Heart right ventricle (tissue), 16 donors: ENCODE data around the gene CCR1. TPM values are rescaled to one million over a fixed set of nuclear protein-coding genes. Genes with fewer than 3 reads are reported as not detected.
"Not testable (repeated sequence)": the region's sequence is repeated elsewhere in the genome, so short reads cannot be mapped to it uniquely, and the experiment has no call there.

ENCODE experiments used
- ATAC-seq, 8 donors: fragments of 200-7000 bp; cut with Tn5 transposase; one replicate each; pipeline ENCODE4 v1.9.1; 2020; ENCODE audit warnings: mild to moderate bottlenecking in 8 of 8, moderate library complexity in 8 of 8, moderate number of reproducible peaks in 1 of 8
- DNase-seq, 2 donors: peaks; one replicate each; pipeline ENCODE4 v3.0.0-alpha.2; 2020
- H3K27ac ChIP-seq, 10 donors: fragments of 200-600 bp; sonication (generic) in 2 of 10; one replicate each; pipeline versions ENCODE4 v1.5.0 to v1.8.0; 2020 to 2022; ENCODE audit warnings: mild to moderate bottlenecking in 3 of 10
- H3K27me3 ChIP-seq, 7 donors: fragments of 200-600 bp; one replicate each; pipeline ENCODE4 v1.8.0; 2021 to 2022; ENCODE audit warnings: mild to moderate bottlenecking in 2 of 7
- H3K36me3 ChIP-seq, 9 donors: fragments of 200-600 bp; sonication (generic) in 1 of 9; one replicate each; pipeline versions ENCODE4 v1.5.0 to v1.8.0; 2020 to 2022; ENCODE audit warnings: mild to moderate bottlenecking in 2 of 9
- H3K4me1 ChIP-seq, 9 donors: fragments of 200-600 bp; sonication (generic) in 1 of 9; one replicate each; pipeline versions ENCODE4 v1.5.0 to v1.8.0; 2020 to 2022; ENCODE audit warnings: mild to moderate bottlenecking in 4 of 9
- H3K4me3 ChIP-seq, 10 donors: fragments of 200-600 bp; sonication (generic) in 2 of 10; one replicate each; pipeline versions ENCODE4 v1.5.0 to v1.8.0; 2020 to 2022; ENCODE audit warnings: mild to moderate bottlenecking in 7 of 10, moderate library complexity in 2 of 10
- H3K9me3 ChIP-seq, 11 donors: fragments of 200-600 bp in 10 of 11; sonication (generic) in 2 of 11; one replicate each; pipeline versions ENCODE4 v1.5.0 to v1.8.0; 2013 to 2022; ENCODE audit warnings: mild to moderate bottlenecking in 2 of 11, control low read depth in 1 of 11, moderate library complexity in 1 of 11
- WGBS, 2 donors: extraction: QIAGEN DNeasy Blood & Tissue Kit; methylation state at CpG; one replicate each; pipeline ENCODE4 v1.1.7; 2013; ENCODE audit warnings: inconsistent platforms in 1 of 2; 5-methylcytosine and 5-hydroxymethylcytosine counted together
- intact Hi-C, 10 donors: fragments of 100-400 bp; cut with DNase I; formaldehyde crosslinking; loops; one replicate each; pipeline versions ENCODE4 v1.11.1 to v1.14.2; 2022
- polyA plus RNA-seq, 2 donors: library from polyadenylated mRNA; stranded (reverse); fragments of 200-250 nt; gene quantifications; one replicate each; pipeline ENCODE4 v1.2.3, GENCODE V29; 2013
- total RNA-seq, 10 donors: library from RNA; stranded (reverse); fragmentation: NEBNext Ultra II Directional in 3 of 10; extraction: Animal tissue kit (Norgen Biotek cat#: 25700) in 3 of 10; gene quantifications; one replicate each; pipeline versions ENCODE4 v1.2.1 to v1.2.4, GENCODE V29; 2021 to 2023
- TF ChIP-seq, protein P1 (sequence below), 9 donors: fragments of 200-600 bp; sonication (generic) in 2 of 9; IDR thresholded peaks; one replicate each; pipeline versions ENCODE4 v1.5.0 to v1.8.0; 2021 to 2022; ENCODE audit warnings: antibody characterized with exemption in 9 of 9, mild to moderate bottlenecking in 5 of 9, moderate library complexity in 1 of 9
- donor health status: Arrhythmogenic right ventricular cardiomyopathy.
- donor health status: ischemic (EF 13 %, LVEDD 7.1; RV severe dilation, severe dysfunction).
- donor health status: healthy with polysubstance abuse.
- donor health status: DM: no; HTN: yes; CAD: no.
- donor health status: DM: no; HTN: no; CAD: no.
- donor health status: ischemic (EF 25% LVEDD 6.9; RV normal size, moderate dysfunction).
- donor health status: ischemic (EF 25% LVEDD 5.7; RV mildly dilated, moderate dysfunction).
- donor health status: healthy.
- donor health status: DM: yes; HTN: yes; CAD: no.
- donor health status: Ischemic cardiomyopathy.
- donor health status: ischemic (EF 35%, LVEDD 5.7; RV mildly dilated, moderate dysfunction).
- donor health status: nonischemic (EF 11% LVEDD 7.7; RV severe dilation, severe dysfunction).
- donor health status: DM: yes; HTN: yes; CAD: no.
- donor health status: PGD.
- donor health status: ischemic (EF 29% LVEDD 5.4; RV normal size, mild dysfunction).
- donor health status: nonischemic (EF 23%, LVEDD 6.1; RV moderate dilation, normal function).

The CCR1 gene
- total and polyA plus RNA-seq, 12 donors: 0.66 to 24.9 (median 1.6) TPM

DNA sequence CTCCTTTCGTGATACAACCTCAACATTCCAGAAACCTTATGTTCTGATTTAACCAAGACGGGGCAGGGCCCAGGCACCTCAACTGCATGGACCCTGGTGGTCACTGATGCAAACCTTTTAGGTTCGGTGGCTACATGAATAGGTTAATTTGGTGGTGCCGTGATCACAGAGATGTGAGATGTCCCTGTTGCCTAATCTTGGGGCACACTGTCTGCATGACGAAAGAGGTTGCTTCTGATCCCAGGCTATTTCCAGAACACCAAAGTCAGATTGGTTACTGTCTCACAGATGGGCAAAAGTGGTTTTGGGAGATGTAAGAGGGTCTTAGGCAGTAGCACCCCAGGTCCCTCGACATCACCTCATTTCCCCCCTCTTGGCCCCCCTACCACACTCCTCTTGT lies 4.0 kb upstream of the CCR1 start:
- Histone ChIP-seq H3K36me3 (no peaks in the 10 kb centered on the region), H3K27ac (no peak overlapping the region), H3K27me3 (peaks cover 0 to 33% (median 23%) of the 10 kb centered on the region in 7 donors), H3K4me3 (no peak overlapping the region), H3K4me1 (peaks cover 0 to 47% (median 0%) of the 10 kb centered on the region in 9 donors), H3K9me3 (no peaks in the 10 kb centered on the region)
- intact Hi-C loops: loop anchor here in 1 of 10 donors (10.0 kb wide), 1 partner anchor 163 kb away; the partner anchor contains the start of gene CCR5
- DNase-seq: no peak
- no peak for ATAC-seq
- TF ChIP-seq, protein P1, sequence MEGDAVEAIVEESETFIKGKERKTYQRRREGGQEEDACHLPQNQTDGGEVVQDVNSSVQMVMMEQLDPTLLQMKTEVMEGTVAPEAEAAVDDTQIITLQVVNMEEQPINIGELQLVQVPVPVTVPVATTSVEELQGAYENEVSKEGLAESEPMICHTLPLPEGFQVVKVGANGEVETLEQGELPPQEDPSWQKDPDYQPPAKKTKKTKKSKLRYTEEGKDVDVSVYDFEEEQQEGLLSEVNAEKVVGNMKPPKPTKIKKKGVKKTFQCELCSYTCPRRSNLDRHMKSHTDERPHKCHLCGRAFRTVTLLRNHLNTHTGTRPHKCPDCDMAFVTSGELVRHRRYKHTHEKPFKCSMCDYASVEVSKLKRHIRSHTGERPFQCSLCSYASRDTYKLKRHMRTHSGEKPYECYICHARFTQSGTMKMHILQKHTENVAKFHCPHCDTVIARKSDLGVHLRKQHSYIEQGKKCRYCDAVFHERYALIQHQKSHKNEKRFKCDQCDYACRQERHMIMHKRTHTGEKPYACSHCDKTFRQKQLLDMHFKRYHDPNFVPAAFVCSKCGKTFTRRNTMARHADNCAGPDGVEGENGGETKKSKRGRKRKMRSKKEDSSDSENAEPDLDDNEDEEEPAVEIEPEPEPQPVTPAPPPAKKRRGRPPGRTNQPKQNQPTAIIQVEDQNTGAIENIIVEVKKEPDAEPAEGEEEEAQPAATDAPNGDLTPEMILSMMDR (IDR thresholded peaks at IDR 0.05): no peak
- WGBS, 2 donors: 71% methylated on average over 6 of the region's 6 CpGs

DNA sequence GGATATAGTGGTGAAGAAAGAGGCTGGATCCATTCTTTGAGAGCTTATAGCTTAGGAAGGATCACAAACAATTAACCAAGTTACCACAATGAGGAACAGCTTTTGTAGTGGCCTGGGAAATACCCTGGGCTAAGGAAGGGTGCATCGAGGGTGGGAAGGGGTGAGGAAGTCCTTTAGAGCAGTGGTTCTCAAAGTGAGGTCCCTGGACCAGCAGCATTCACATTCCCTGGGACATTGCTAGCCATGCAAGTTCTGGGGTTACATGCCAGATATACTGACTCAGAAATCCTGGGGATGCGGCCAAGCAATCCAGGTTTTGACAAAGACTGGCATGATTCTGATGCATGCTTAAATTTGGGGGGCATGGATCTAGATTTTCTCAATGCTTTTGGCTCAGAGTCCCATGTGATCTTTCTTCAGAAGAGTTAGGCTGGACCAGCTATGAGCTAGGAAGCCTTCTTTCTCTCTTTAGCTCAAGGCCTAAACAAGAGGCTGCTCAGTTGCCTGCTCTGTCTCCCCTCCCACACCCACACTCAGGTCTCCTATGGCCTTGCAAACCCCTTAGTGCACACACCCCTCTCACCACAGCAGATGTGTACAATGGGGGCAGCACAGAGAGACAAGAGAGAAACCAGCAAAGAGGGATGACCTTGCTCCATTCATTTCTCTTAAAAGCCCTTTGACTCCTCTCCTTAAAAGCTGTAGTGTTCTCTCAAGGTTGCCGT lies 1.8 kb upstream of the CCR1 start:
- TF ChIP-seq, protein P1 (IDR thresholded peaks at IDR 0.05): no peak
- H3K4me3 ChIP-seq: no peak overlapping the region
- intact Hi-C loops: loop anchor here in 2 of 10 donors (5.0 to 10.0 kb wide), 3 partner anchors 113 to 165 kb away; partner anchors contain the start of gene CCR5 (in 1 of the 2)
- peaks cover 0 to 56% (median 0%) of the 10 kb centered on the region in 9 donors for H3K4me1 ChIP-seq
- peaks cover 0 to 19% (median 10%) of the 10 kb centered on the region in 7 donors for H3K27me3 ChIP-seq
- ATAC-seq (no peak), DNase-seq (no peak)
- no peaks in the 10 kb centered on the region for H3K36me3 ChIP-seq
- peak overlapping the region in 1 of 10 donors; percentile 90 for H3K27ac ChIP-seq
- 81% methylated on average over 3 of the region's 3 CpGs for WGBS, 2 donors
- no peaks in the 10 kb centered on the region for H3K9me3 ChIP-seq

DNA sequence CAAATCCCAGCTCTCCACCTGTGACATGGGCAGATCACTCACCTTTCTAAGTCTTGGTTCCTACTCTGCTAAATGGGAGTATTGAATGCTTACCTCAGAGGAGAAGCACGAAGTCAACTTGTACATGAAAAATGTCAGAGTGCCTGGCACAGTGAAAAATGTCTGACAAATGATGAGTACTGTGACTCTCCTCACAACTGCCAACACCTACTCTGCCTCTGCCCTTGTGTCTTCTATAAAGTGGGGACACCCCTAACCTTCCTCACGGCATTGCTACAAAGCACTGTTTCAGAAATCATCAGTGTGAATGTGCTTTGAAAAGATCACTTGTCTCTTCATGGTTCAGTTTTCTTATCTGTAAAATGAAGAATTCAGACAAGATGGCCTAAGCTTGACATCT lies 940 bp upstream of the CCR1 start:
- TF ChIP-seq, protein P1 (IDR thresholded peaks at IDR 0.05): no peak
- ATAC-seq (no peak), DNase-seq (no peak)
- Histone ChIP-seq H3K9me3 (no peaks in the 10 kb centered on the region), H3K36me3 (peaks cover 0 to 2% (median 0%) of the 10 kb centered on the region in 9 donors), H3K4me3 (no peak overlapping the region), H3K27ac (peak overlapping the region in 3 of 10 donors; percentile 10 to 90 (median 15)), H3K27me3 (peaks cover 0 to 12% (median 2%) of the 10 kb centered on the region in 7 donors), H3K4me1 (peaks cover 0 to 57% (median 0%) of the 10 kb centered on the region in 9 donors)
- intact Hi-C loops: loop anchor here in 2 of 10 donors (5.0 to 10.0 kb wide), 2 partner anchors 112 to 114 kb away; no protein-coding TSS in a partner anchor
- WGBS, 2 donors: 33 to 40% methylated on average over 2 of the region's 2 CpGs

DNA sequence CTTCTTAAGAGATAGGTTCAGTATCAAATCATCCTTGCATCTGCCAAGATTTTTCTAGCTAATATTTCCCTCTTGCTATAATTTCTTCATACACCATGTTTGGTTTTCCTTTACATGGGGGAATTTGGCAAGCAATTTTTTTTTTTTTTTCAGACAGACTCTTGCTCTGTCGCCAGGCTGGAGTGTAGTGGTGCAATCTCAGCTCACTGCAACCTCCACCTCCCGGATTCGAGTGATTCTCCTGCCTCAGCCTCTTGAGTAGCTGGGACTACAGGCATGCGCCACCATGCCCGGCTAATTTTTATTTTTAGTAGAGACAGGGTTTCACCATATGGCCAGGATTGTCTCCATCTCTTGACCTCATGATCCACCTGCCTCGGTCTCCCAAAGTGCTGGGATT lies 599 bp downstream of the CCR1 start:
- H3K4me1 ChIP-seq: peaks cover 0 to 50% (median 0%) of the 10 kb centered on the region in 9 donors
- peak overlapping the region in 5 of 10 donors; percentile 30 to 90 (median 46) for H3K27ac ChIP-seq
- ATAC-seq, DNase-seq, H3K27me3 ChIP-seq, H3K9me3 ChIP-seq: not testable (repeated sequence)
- WGBS, 2 donors: 87 to 91% methylated on average over 6 of the region's 6 CpGs
- peaks cover 0 to 16% (median 0%) of the 10 kb centered on the region in 9 donors for H3K36me3 ChIP-seq
- H3K4me3 ChIP-seq: peak overlapping the region in 7 of 10 donors; percentile 18 to 60 (median 30)
- intact Hi-C loops: loop anchor here in 2 of 10 donors (5.0 to 10.0 kb wide), 2 partner anchors 110 to 113 kb away; no protein-coding TSS in a partner anchor
